Measurements from ENCODE around the gene ATP10D. TPM values are rescaled to one million over a fixed set of nuclear protein-coding genes. Genes with fewer than 3 reads are reported as not detected.

Gene ATP10D
- total RNA-seq, 2 experiments from 2014 or later: 11.7 to 20.2 TPM

Other genes starting within 250 kb of the ATP10D start
- gene COMMD8, start 21.6 kb upstream of the ATP10D start, total RNA-seq (2014; rRNA removed; shearing (Covaris generic)): 25.8 and 29.1 TPM in 2 replicates
- 37.2 and 38.7 TPM in 2 replicates for gene COMMD8, start 21.6 kb upstream of the ATP10D start, total RNA-seq (2022)